Upper lobe of left lung (tissue), 6 donors: ENCODE data around the gene LEAP2. TPM values are rescaled to one million over a fixed set of nuclear protein-coding genes. Genes with fewer than 3 reads are reported as not detected.
A peak's percentile ranks its signal among the peaks of the same experiment; 100 is the strongest.

Source experiments
- ATAC-seq, 2 donors: fragments of 200-7000 bp; cut with Tn5 transposase; one replicate each; pipeline ENCODE4 v1.9.1; 2022; ENCODE audit warnings: mild to moderate bottlenecking in 2 of 2, moderate library complexity in 2 of 2; ENCODE audit not compliant: low FRiP score in 2 of 2
- DNase-seq, 2 donors: peaks; one replicate each; pipeline ENCODE4 v3.0.0-alpha.2; 2019 to 2020
- H3K27ac ChIP-seq, 4 donors: fragments of 200-600 bp; sonication (generic); one replicate each; pipeline ENCODE4 v1.5.1; 2016 to 2019
- H3K27me3 ChIP-seq, 4 donors: fragments of 200-600 bp; sonication (generic); one replicate each; pipeline ENCODE4 v1.5.1; 2017 to 2019
- H3K36me3 ChIP-seq, 4 donors: fragments of 200-600 bp; sonication (generic); one replicate each; pipeline ENCODE4 v1.5.1; 2016 to 2019
- H3K4me1 ChIP-seq, 4 donors: fragments of 200-600 bp; sonication (generic); one replicate each; pipeline ENCODE4 v1.5.1; 2018 to 2019
- H3K4me3 ChIP-seq, 4 donors: fragments of 200-600 bp; sonication (generic); one replicate each; pipeline ENCODE4 v1.5.1; 2017 to 2019; ENCODE audit warnings: mild to moderate bottlenecking in 2 of 4, moderate library complexity in 1 of 4
- H3K9me3 ChIP-seq, 4 donors: fragments of 200-600 bp; sonication (generic); one replicate each; pipeline ENCODE4 v1.5.1; 2018 to 2019
- EP300 ChIP-seq, 4 donors: sonication (generic); formaldehyde crosslinking; IDR thresholded peaks; one replicate each; pipeline ENCODE4 v1.5.1; 2017; ENCODE audit warnings: antibody characterized with exemption in 4 of 4, control low read depth in 2 of 4
- POLR2A ChIP-seq, 4 donors: fragments of 450-650 bp; IDR thresholded peaks; one replicate each; pipeline ENCODE4 v1.5.1; 2016 to 2017; ENCODE audit warnings: antibody characterized with exemption in 4 of 4, mild to moderate bottlenecking in 2 of 4
- POLR2AphosphoS5 ChIP-seq, 2 donors: sonication (generic); formaldehyde crosslinking; IDR thresholded peaks; one replicate each; pipeline ENCODE4 v1.5.1; 2017; ENCODE audit warnings: antibody characterized with exemption in 2 of 2
- WGBS, 2 donors: methylation state at CpG; one replicate each; pipeline ENCODE4 v1.1.5; 2017 to 2018; 5-methylcytosine and 5-hydroxymethylcytosine counted together
- total RNA-seq, 6 donors: library from RNA; depleted of rRNA in 4 of 6; stranded (reverse); fragments of >200 nt in 4 of 6; gene quantifications; one replicate each; pipeline versions ENCODE4 v1.1.0 to v1.2.1, GENCODE V29; 2016 to 2021
- TF ChIP-seq, protein P1 (sequence below), 6 experiments: fragments of 450-650 bp in 4 of 6; fragments of 200-600 bp in 2 of 6; sonication (generic) in 2 of 6; IDR thresholded peaks; one replicate each; pipeline ENCODE4 v1.5.1; 2016 to 2019; ENCODE audit warnings: antibody characterized with exemption in 6 of 6
- donor health status: DM: no; HTN: no; CAD: no; lungs with moderate emphysema.
- donor health status: DM: no; HTN: yes; CAD: no; lungs with severe emphysema.

Gene LEAP2
- total RNA-seq, 6 donors from 2014 or later = 0.61 to 2.2 (median 0.89) TPM

DNA sequence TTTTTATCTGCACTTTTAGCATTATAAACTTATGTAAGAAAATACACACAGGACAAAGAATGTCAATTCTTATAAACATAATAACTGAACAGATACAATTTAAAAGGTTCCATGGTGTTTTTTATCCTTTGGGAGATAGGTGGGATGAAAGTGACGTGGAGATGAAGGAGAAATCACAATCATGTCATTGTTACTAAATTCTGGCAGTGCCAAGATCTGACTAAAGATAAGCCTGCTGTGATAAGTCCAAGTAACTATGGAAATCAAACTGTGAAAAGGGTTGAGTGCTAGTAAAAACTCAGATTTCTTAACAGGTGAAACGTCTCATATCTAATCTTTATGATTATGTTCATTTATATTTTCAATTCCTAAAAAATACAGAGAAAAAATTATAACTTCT, 11.1 kb downstream of the LEAP2 start:
- Histone ChIP-seq H3K27ac (no peak overlapping the region), H3K36me3 (peaks cover 41 to 98% (median 70%) of the 10 kb centered on the region in 4 donors), H3K27me3 (no peaks in the 10 kb centered on the region), H3K9me3 (no peaks in the 10 kb centered on the region), H3K4me1 (peaks cover 0 to 4% (median 0%) of the 10 kb centered on the region in 4 donors), H3K4me3 (no peak overlapping the region)
- no peak for TF ChIP-seq EP300 (IDR thresholded peaks at IDR 0.05)
- TF ChIP-seq, protein P1, sequence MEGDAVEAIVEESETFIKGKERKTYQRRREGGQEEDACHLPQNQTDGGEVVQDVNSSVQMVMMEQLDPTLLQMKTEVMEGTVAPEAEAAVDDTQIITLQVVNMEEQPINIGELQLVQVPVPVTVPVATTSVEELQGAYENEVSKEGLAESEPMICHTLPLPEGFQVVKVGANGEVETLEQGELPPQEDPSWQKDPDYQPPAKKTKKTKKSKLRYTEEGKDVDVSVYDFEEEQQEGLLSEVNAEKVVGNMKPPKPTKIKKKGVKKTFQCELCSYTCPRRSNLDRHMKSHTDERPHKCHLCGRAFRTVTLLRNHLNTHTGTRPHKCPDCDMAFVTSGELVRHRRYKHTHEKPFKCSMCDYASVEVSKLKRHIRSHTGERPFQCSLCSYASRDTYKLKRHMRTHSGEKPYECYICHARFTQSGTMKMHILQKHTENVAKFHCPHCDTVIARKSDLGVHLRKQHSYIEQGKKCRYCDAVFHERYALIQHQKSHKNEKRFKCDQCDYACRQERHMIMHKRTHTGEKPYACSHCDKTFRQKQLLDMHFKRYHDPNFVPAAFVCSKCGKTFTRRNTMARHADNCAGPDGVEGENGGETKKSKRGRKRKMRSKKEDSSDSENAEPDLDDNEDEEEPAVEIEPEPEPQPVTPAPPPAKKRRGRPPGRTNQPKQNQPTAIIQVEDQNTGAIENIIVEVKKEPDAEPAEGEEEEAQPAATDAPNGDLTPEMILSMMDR (IDR thresholded peaks at IDR 0.05) = no peak
- TF ChIP-seq POLR2A (IDR thresholded peaks at IDR 0.05) = no peak
- no peak for TF ChIP-seq POLR2AphosphoS5 (IDR thresholded peaks at IDR 0.05)
- ATAC-seq = no peak
- no peak for DNase-seq
- 86 to 88% methylated on average over 2 of the region's 2 CpGs for WGBS, 2 donors

DNA sequence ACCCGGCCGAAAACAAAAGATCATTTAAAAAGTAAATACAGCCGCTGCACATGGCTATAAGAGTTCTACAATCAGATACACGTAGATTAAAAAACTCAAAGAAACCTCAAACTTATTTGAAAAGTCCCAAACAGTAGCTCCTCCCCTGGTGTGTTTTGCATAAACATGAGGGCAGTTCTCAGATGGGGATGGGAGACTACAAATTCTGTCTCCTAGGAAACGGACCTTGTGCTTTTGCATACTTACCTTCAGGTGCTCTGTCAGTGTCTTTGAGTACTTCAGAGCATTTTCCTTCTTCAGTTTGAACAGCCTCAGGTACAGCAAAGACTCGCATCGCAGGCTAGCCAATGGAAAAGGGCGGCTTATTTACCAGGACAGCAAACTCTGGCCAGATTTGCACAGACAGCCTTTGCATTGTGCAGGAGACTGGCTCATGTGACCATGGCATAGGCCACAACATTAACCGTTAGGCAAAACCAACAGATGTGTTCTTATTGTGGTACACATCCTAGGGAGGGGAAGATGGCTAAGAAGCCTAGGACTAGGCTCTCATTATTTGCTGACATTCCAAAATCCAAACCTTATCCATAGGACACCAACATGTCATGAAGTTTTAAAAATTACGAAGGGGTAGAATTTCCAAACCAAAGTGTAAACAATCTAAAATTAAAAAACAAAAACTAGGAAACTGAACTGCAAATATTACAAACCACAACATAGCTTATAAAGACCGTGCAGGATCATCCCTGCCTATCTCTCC, 12.8 kb downstream of the LEAP2 start:
- ATAC-seq (no peak), DNase-seq (no peak)
- Histone ChIP-seq H3K27ac (no peak overlapping the region), H3K4me1 (peaks cover 0 to 4% (median 0%) of the 10 kb centered on the region in 4 donors), H3K27me3 (no peaks in the 10 kb centered on the region), H3K4me3 (no peak overlapping the region), H3K9me3 (no peaks in the 10 kb centered on the region), H3K36me3 (peaks cover 38 to 96% (median 54%) of the 10 kb centered on the region in 4 donors)
- WGBS, 2 donors = 91 to 93% methylated on average over 11 of the region's 11 CpGs
- no peak for TF ChIP-seq EP300 (IDR thresholded peaks at IDR 0.05)
- no peak for TF ChIP-seq POLR2AphosphoS5 (IDR thresholded peaks at IDR 0.05)
- no peak for TF ChIP-seq POLR2A (IDR thresholded peaks at IDR 0.05)
- TF ChIP-seq, protein P1 (IDR thresholded peaks at IDR 0.05) = no peak

DNA sequence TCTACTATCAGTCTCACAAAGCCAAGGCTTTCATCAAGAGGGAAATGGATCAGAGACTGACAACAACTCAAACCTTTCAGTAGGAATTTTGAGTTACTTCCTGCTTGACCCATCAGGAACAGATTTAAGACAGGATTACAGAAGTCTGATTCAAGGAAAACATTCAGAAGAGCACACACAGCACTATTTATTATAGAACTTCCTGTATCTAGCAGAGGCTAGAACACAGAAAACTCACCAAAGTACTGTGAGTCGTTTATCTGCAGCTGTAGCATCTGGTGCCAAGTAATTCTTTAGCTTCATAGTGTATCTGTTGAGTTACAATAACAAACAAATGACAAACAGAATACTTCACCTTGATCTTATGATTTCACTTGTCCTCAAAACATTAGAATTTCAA, 13.8 kb downstream of the LEAP2 start:
- 36 to 67% methylated on average over 1 of the region's 1 CpG for WGBS, 2 donors
- Histone ChIP-seq H3K4me1 (peaks cover 0 to 4% (median 0%) of the 10 kb centered on the region in 4 donors), H3K36me3 (peaks cover 43 to 96% (median 50%) of the 10 kb centered on the region in 4 donors), H3K27me3 (no peaks in the 10 kb centered on the region), H3K4me3 (no peak overlapping the region), H3K9me3 (no peaks in the 10 kb centered on the region), H3K27ac (peak overlapping the region in 1 of 4 donors; percentile 20)
- ATAC-seq (no peak), DNase-seq (no peak)
- no peak for TF ChIP-seq POLR2AphosphoS5 (IDR thresholded peaks at IDR 0.05)
- TF ChIP-seq POLR2A (IDR thresholded peaks at IDR 0.05) = no peak
- TF ChIP-seq, protein P1 (IDR thresholded peaks at IDR 0.05) = no peak
- no peak for TF ChIP-seq EP300 (IDR thresholded peaks at IDR 0.05)

DNA sequence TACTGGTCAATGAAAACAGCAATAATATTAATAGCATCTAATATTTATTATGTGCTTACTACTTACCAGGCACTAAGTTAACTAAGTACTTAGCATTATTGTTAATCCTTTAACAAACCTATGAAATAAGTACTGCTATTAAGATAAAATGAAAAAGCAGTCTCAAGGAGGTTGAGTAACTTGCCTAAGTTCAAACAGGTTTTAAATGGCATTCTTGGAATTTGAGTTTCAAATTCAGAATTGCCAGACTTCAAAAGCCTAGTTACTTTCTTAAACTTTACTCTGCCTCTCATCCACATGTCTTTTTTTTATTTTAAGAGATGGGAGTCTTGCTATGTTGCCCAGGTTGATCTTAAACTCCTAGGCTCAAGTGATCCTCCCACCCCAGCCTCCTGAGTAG, 16.0 kb downstream of the LEAP2 start:
- Histone ChIP-seq H3K27ac (no peak overlapping the region), H3K27me3 (no peaks in the 10 kb centered on the region), H3K9me3 (no peaks in the 10 kb centered on the region), H3K4me1 (peaks cover 0 to 4% (median 0%) of the 10 kb centered on the region in 4 donors), H3K36me3 (peaks cover 46 to 99% (median 56%) of the 10 kb centered on the region in 4 donors), H3K4me3 (no peak overlapping the region)
- TF ChIP-seq POLR2A (IDR thresholded peaks at IDR 0.05) (no peak), POLR2AphosphoS5 (IDR thresholded peaks at IDR 0.05) (no peak), EP300 (IDR thresholded peaks at IDR 0.05) (no peak)
- TF ChIP-seq, protein P1 (IDR thresholded peaks at IDR 0.05) = no peak
- no peak for DNase-seq
- no peak for ATAC-seq

DNA sequence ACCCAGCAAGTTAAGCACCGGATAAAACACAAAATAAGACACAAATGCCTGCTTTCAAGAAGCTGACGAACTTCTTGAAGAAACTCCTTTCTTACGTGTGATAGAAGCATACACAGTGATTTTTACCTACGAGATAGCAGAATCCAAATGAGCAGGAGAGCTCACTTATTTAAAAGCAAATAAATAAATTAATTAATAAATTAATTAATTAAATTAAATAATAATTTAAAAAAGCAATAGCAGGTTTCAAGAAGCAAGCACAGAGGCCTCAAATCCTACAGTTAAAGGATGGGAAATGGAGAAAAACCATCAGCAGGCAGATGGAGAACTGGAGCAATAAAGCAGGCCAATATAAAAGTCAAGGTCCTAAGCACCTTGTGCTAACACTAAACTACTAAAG, 17.3 kb downstream of the LEAP2 start:
- TF ChIP-seq, protein P1 (IDR thresholded peaks at IDR 0.05) = no peak
- no peak for TF ChIP-seq POLR2A (IDR thresholded peaks at IDR 0.05)
- TF ChIP-seq EP300 (IDR thresholded peaks at IDR 0.05) = no peak
- no peak for TF ChIP-seq POLR2AphosphoS5 (IDR thresholded peaks at IDR 0.05)
- Histone ChIP-seq H3K36me3 (peaks cover 39 to 99% (median 59%) of the 10 kb centered on the region in 4 donors), H3K27ac (no peak overlapping the region), H3K4me3 (no peak overlapping the region), H3K4me1 (peaks cover 0 to 4% (median 0%) of the 10 kb centered on the region in 4 donors), H3K27me3 (no peaks in the 10 kb centered on the region), H3K9me3 (no peaks in the 10 kb centered on the region)
- DNase-seq (no peak), ATAC-seq (no peak)
- WGBS, 2 donors = 97 to 98% methylated on average over 4 of the region's 4 CpGs
